ENCODE measurements around the gene PRKD3.
A peak's percentile ranks its signal among the peaks of the same experiment; 100 is the strongest.

Gene PRKD3

DNA sequence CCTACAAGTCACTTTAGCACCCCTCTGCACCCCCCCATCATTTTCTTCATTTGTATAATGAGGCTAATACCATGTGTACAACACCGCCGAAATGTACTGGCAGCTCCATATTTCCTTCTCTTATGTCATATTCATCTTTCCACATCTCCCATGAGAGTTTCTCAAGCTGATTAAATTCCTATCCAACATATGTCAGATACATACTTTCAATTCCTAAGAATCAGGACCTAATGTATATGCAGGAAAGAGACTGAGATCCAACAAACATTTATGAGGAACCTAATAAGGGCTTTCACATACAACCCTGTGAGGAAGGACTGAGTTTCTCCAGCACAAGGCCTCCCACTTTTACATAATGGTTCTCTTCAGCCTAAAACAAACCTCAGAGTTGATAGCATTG lies 41.9 kb downstream of the PRKD3 start:
- no peak for ATAC-seq (ENCODE audit: low read depth)
- no peaks in the 10 kb centered on the region for H3K4me1 Mint-ChIP-seq
- no peaks in the 10 kb centered on the region for H3K27me3 Mint-ChIP-seq
- H3K27ac Mint-ChIP-seq: peak overlapping the region; percentile 43
- H3K36me3 Mint-ChIP-seq: peaks cover 17% of the 10 kb centered on the region
- H3K4me3 Mint-ChIP-seq: no peak overlapping the region
- no peak for DNase-seq (ENCODE audit: low spot score in 2 of 2)
- H3K9me3 Mint-ChIP-seq: no peaks in the 10 kb centered on the region

DNA sequence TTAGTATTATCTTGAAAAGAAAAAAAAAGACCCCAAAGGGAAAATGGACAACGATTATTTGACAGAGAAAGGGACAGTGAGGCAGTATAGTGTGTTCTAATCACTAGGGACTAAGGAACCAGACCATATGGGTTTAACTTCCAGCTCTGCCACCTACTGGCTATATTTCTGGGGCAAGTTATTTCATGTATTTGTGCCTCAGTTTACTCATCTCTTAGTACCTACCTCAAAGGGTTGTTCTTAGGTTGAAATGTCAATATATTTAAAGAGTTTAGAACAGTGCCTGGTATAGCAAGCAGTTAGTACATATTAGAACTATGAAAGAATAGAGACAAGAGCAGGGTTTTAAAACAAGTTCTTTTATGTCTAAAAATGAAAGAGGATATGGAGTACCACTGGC lies 42.7 kb downstream of the PRKD3 start:
- Mint-ChIP-seq H3K36me3 (peaks cover 17% of the 10 kb centered on the region), H3K4me1 (no peaks in the 10 kb centered on the region), H3K27ac (peak overlapping the region; percentile 16), H3K27me3 (no peaks in the 10 kb centered on the region), H3K4me3 (no peak overlapping the region), H3K9me3 (no peaks in the 10 kb centered on the region)
- DNase-seq (ENCODE audit: low spot score in 2 of 2) (no peak), ATAC-seq (ENCODE audit: low read depth) (no peak)

- ATAC-seq (ENCODE audit: low read depth): no peak
- H3K4me1 Mint-ChIP-seq: no peaks in the 10 kb centered on the region
- no peaks in the 10 kb centered on the region for H3K9me3 Mint-ChIP-seq
- DNase-seq (ENCODE audit: low spot score in 2 of 2): no peak
- no peak overlapping the region for H3K27ac Mint-ChIP-seq
- H3K4me3 Mint-ChIP-seq: no peak overlapping the region
- peaks cover 20% of the 10 kb centered on the region for H3K36me3 Mint-ChIP-seq
- no peaks in the 10 kb centered on the region for H3K27me3 Mint-ChIP-seq
These were observed 48.3 kb downstream of the PRKD3 start for GRCh38 chr2:37276291-37276690.
